ENCODE results near the gene NLRP12. TPM values are rescaled to one million over a fixed set of nuclear protein-coding genes. Genes with fewer than 3 reads are reported as not detected.
A peak's percentile ranks its signal among the peaks of the same experiment; 100 is the strongest.

Gene NLRP12
- total and polyA plus RNA-seq, 2 donors (not counting 1 experiment from before 2014, with no cell fraction given) = 0.22 TPM; not detected in 1

DNA sequence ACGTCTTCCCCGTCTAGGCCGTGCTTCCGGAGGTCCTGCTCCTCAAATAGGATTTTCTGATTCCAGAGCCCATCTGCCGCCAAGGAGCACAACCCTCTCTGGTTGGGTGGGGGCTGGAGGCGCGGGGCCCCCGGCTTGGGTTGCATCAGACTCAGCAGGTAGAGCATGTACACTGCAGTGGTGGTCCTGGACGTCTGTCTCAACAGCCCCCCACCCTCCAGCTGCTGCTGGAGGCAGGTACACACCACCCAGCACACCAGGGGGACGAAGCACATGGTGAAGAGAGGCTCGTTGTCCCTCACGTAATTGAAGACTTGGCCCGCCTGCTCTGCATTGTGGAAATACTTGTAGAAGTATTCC lies 13.9 kb downstream of the NLRP12 start:
- no peaks in the 10 kb centered on the region for H3K79me2 ChIP-seq (ENCODE audit: control insufficient read depth, insufficient read depth, low read length)

DNA sequence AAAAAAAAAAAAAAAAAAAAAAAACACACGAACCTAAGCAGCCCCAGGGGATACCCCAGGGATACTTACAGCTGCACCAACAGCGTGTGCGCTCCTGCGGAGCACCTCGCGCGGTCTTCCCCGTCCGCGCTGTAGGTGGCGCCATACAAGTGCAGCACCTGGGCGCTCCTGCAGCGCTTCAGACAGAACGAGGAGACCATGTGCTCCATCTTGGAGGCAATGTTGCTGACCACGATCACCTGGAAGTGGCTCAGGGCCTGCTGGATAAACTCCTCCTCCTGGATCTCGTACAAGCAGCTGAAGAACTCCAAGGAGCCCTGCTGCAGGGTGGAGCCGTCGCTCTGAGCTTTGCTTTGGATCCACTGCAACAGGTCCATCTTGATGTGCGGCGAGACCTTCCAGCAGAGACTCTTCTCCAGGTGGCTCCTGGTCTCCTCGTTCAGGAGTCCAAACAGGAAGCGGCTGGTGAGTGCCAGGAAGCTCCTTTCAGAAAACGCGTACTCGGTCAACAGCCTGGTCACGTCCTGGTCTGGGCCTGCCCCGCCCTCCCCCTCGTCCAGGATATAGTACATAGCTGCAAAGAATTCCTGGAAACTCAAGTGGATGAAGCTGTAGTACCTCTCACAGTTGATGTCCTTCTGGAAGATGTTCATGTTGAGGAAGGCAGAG lies 14.5 kb downstream of the NLRP12 start:
- CTCF ChIA-PET = interaction anchor here (1.2 to 1.4 kb wide), 4 partner anchors 17 to 222 kb away, joined by 3 to 4 read pairs (median 4); no protein-coding TSS in a partner anchor
- DNase-seq (no peak), ATAC-seq (ENCODE audit: low read depth) (no peak)
- no peaks in the 10 kb centered on the region for H3K79me2 ChIP-seq (ENCODE audit: control insufficient read depth, insufficient read depth, low read length)
- H3K9ac ChIP-seq (ENCODE audit: low read length) = no peak overlapping the region
- H3K27ac ChIP-seq (ENCODE audit: low read length in 2 of 2) = no peak overlapping the region
- H3K4me1 Mint-ChIP-seq = no peaks in the 10 kb centered on the region
- intact Hi-C loops (cut with micrococcal nuclease) = no loop called here
- H3K4me1 ChIP-seq (ENCODE audit: control insufficient read depth in 2 of 2, insufficient read depth in 2 of 2, low read length in 2 of 2) = no peaks in the 10 kb centered on the region
- H3K4me3 Mint-ChIP-seq = no peak overlapping the region
- no peak overlapping the region for H3K27ac Mint-ChIP-seq
- H3K27me3 Mint-ChIP-seq = no peaks in the 10 kb centered on the region
- TF ChIP-seq, protein P1, sequence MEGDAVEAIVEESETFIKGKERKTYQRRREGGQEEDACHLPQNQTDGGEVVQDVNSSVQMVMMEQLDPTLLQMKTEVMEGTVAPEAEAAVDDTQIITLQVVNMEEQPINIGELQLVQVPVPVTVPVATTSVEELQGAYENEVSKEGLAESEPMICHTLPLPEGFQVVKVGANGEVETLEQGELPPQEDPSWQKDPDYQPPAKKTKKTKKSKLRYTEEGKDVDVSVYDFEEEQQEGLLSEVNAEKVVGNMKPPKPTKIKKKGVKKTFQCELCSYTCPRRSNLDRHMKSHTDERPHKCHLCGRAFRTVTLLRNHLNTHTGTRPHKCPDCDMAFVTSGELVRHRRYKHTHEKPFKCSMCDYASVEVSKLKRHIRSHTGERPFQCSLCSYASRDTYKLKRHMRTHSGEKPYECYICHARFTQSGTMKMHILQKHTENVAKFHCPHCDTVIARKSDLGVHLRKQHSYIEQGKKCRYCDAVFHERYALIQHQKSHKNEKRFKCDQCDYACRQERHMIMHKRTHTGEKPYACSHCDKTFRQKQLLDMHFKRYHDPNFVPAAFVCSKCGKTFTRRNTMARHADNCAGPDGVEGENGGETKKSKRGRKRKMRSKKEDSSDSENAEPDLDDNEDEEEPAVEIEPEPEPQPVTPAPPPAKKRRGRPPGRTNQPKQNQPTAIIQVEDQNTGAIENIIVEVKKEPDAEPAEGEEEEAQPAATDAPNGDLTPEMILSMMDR (IDR thresholded peaks at IDR 0.05) = peak; percentile 12
- TF ChIP-seq EZH2 (IDR thresholded peaks at IDR 0.05; ENCODE audit: borderline replicate concordance, insufficient read depth, low read depth, low read length, poor library complexity, severe bottlenecking) = no peak
- no peaks in the 10 kb centered on the region for H4K20me1 ChIP-seq (ENCODE audit: control insufficient read depth, insufficient read depth, low read length, poor library complexity, severe bottlenecking)
- H3K9me3 ChIP-seq (ENCODE audit: control extremely low read depth in 1 of 3, control insufficient read depth in 2 of 3, insufficient read depth in 1 of 3, low read length in 2 of 3) = peaks cover 0 to 19% (median 0%) of the 10 kb centered on the region in 3 donors
- POLR2A ChIA-PET = no interaction called here
- H3K9me3 Mint-ChIP-seq (ENCODE audit: insufficient read depth) = no peaks in the 10 kb centered on the region
- no peak overlapping the region for H2AFZ ChIP-seq (ENCODE audit: insufficient read depth, low read depth, low read length, poor library complexity, severe bottlenecking)
- 85% methylated on average over 27 of the region's 28 CpGs for WGBS (ENCODE audit: insufficient coverage)
- no peak overlapping the region for H3K4me2 ChIP-seq (replicated peaks; ENCODE audit: low read depth, low read length, poor library complexity, severe bottlenecking)
- peaks cover 0 to 3% (median 0%) of the 10 kb centered on the region in 4 experiments for H3K27me3 ChIP-seq (replicated peaks in 1 of 4; ENCODE audit: control extremely low read depth in 1 of 4, control insufficient read depth in 3 of 4, insufficient read depth in 4 of 4, low read length in 3 of 4)
- H3K36me3 ChIP-seq (replicated peaks in 1 of 2; ENCODE audit: control extremely low read depth in 1 of 2, control insufficient read depth in 1 of 2, extremely low read depth in 1 of 2, insufficient read depth in 2 of 2, low read length in 1 of 2) = no peaks in the 10 kb centered on the region
- no peak overlapping the region for H3K4me3 ChIP-seq (ENCODE audit: control extremely low read depth in 1 of 5, extremely low read depth in 1 of 5, insufficient read depth in 1 of 5, low read depth in 2 of 5, low read length in 4 of 5)

More for the DNA sequence above, 13.9 kb downstream of the NLRP12 start:
- ATAC-seq (ENCODE audit: low read depth) (no peak), DNase-seq (no peak)
- no peak overlapping the region for H3K4me3 Mint-ChIP-seq
- POLR2A ChIA-PET = no interaction called here
- 96% methylated on average over 12 of the region's 13 CpGs for WGBS (ENCODE audit: insufficient coverage)
- TF ChIP-seq, protein P1 (IDR thresholded peaks at IDR 0.05) = no peak
- TF ChIP-seq EZH2 (IDR thresholded peaks at IDR 0.05; ENCODE audit: borderline replicate concordance, insufficient read depth, low read depth, low read length, poor library complexity, severe bottlenecking) = no peak
- H3K4me1 Mint-ChIP-seq = no peaks in the 10 kb centered on the region
- no peaks in the 10 kb centered on the region for H3K4me1 ChIP-seq (ENCODE audit: control insufficient read depth in 2 of 2, insufficient read depth in 2 of 2, low read length in 2 of 2)
- H3K27me3 Mint-ChIP-seq = no peaks in the 10 kb centered on the region
- H4K20me1 ChIP-seq (ENCODE audit: control insufficient read depth, insufficient read depth, low read length, poor library complexity, severe bottlenecking) = no peaks in the 10 kb centered on the region
- H3K27ac Mint-ChIP-seq = no peak overlapping the region
- H3K27ac ChIP-seq (ENCODE audit: low read length in 2 of 2) = no peak overlapping the region
- intact Hi-C loops (cut with micrococcal nuclease) = no loop called here
- H3K9me3 Mint-ChIP-seq (ENCODE audit: insufficient read depth) = no peaks in the 10 kb centered on the region
- no peak overlapping the region for H3K4me3 ChIP-seq (ENCODE audit: control extremely low read depth in 1 of 5, extremely low read depth in 1 of 5, insufficient read depth in 1 of 5, low read depth in 2 of 5, low read length in 4 of 5)
- H3K4me2 ChIP-seq (replicated peaks; ENCODE audit: low read depth, low read length, poor library complexity, severe bottlenecking) = no peak overlapping the region
- H3K36me3 ChIP-seq (replicated peaks in 1 of 2; ENCODE audit: control extremely low read depth in 1 of 2, control insufficient read depth in 1 of 2, extremely low read depth in 1 of 2, insufficient read depth in 2 of 2, low read length in 1 of 2) = no peaks in the 10 kb centered on the region
- H2AFZ ChIP-seq (ENCODE audit: insufficient read depth, low read depth, low read length, poor library complexity, severe bottlenecking) = no peak overlapping the region
- CTCF ChIA-PET = interaction anchor here (1.2 to 1.4 kb wide), 3 partner anchors 17 to 221 kb away, joined by 3 to 4 read pairs (median 4); no protein-coding TSS in a partner anchor
- H3K9ac ChIP-seq (ENCODE audit: low read length) = no peak overlapping the region
- H3K9me3 ChIP-seq (ENCODE audit: control extremely low read depth in 1 of 3, control insufficient read depth in 2 of 3, insufficient read depth in 1 of 3, low read length in 2 of 3) = peaks cover 0 to 21% (median 0%) of the 10 kb centered on the region in 3 donors
- peaks cover 0 to 3% (median 0%) of the 10 kb centered on the region in 4 experiments for H3K27me3 ChIP-seq (replicated peaks in 1 of 4; ENCODE audit: control extremely low read depth in 1 of 4, control insufficient read depth in 3 of 4, insufficient read depth in 4 of 4, low read length in 3 of 4)
